ENCODE results near the gene COL23A1. TPM values are rescaled to one million over a fixed set of nuclear protein-coding genes. Genes with fewer than 3 reads are reported as not detected.

COL23A1 gene
- total and polyA plus RNA-seq, 2 of the 8 experiments (the other 6 are each of a cell fraction or from before 2014, with no cell fraction given) = 3.1 to 4.7 TPM

GRCh38 chr5:178291969-178292825 is 298.0 kb downstream of the COL23A1 start:
- no peak overlapping the region for H2BK12ac ChIP-seq (ENCODE audit: low read depth, low read length)

More at GRCh38 chr5:178291969-178292825, 298.0 kb downstream of the COL23A1 start:
- peaks cover 0 to 2% of the 10 kb centered on the region in 2 experiments for H4K20me1 ChIP-seq (replicated peaks in 1 of 2; ENCODE audit: control insufficient read depth in 1 of 2, insufficient read depth in 2 of 2, low read length in 2 of 2)
- no peaks in the 10 kb centered on the region for H3K79me2 ChIP-seq (ENCODE audit: control insufficient read depth in 1 of 2, insufficient read depth in 2 of 2, low read length in 2 of 2)
- ChIA-PET CTCF (ENCODE audit: partially characterized antibody) (interaction anchor here (0.6 to 2.2 kb wide), 7 partner anchors 8 to 172 kb away, joined by 3 to 8 read pairs (median 3); no protein-coding TSS in a partner anchor), POLR2A (ENCODE audit: partially characterized antibody) (interaction anchor here (1.3 kb wide), 1 partner anchor 8 kb away, joined by 4 read pairs; no protein-coding TSS in a partner anchor)
- no peak overlapping the region for H4K5ac ChIP-seq (ENCODE audit: insufficient read length, low read depth, low read length)
- no peak overlapping the region for H3K23ac ChIP-seq (ENCODE audit: insufficient read length)
- no peak overlapping the region for H2AFZ ChIP-seq (ENCODE audit: low read length)
- no peak overlapping the region for H2BK15ac ChIP-seq (ENCODE audit: low read length)
- H3K56ac ChIP-seq (replicated peaks; ENCODE audit: insufficient read length, low read depth, low read length) = no peak overlapping the region
- DNase-seq (ENCODE audit: low read depth in 1 of 2, low spot score in 2 of 2) (no peak), FAIRE-seq (no peak)
- H3K27me3 ChIP-seq (replicated peaks in 1 of 4; ENCODE audit: control insufficient read depth in 3 of 4, extremely low read depth in 1 of 4, insufficient read depth in 3 of 4, low read length in 3 of 4) = no peaks in the 10 kb centered on the region; a peak in 1 of 7 replicates
- H2BK20ac ChIP-seq (ENCODE audit: low read length) = no peak overlapping the region
- no peaks in the 10 kb centered on the region for H3K79me1 ChIP-seq (ENCODE audit: low read depth, low read length)
- peaks cover 0 to 4% (median 0%) of the 10 kb centered on the region in 4 experiments; a peak in 1 of 7 replicates for H3K4me1 ChIP-seq (replicated peaks in 1 of 4; ENCODE audit: control insufficient read depth in 3 of 4, insufficient read depth in 4 of 4, low read length in 3 of 4)
- H2BK5ac ChIP-seq (ENCODE audit: low read depth, low read length) = no peak overlapping the region
- no peaks in the 10 kb centered on the region for H3K36me3 ChIP-seq (ENCODE audit: control insufficient read depth in 2 of 4, insufficient read depth in 4 of 4, low read length in 3 of 4)
- H3K14ac ChIP-seq (ENCODE audit: insufficient read length) = no peak overlapping the region
- H3K9me3 ChIP-seq (ENCODE audit: insufficient read depth in 2 of 2, low read depth in 1 of 2, low read length in 1 of 2) = no peaks in the 10 kb centered on the region; a peak in 1 of 4 replicates
- no peak overlapping the region for H4K91ac ChIP-seq (replicated peaks; ENCODE audit: insufficient read length, low read length)
- H4K8ac ChIP-seq (ENCODE audit: extremely low read depth, insufficient read depth, low read length) = no peak overlapping the region
- H3K27ac ChIP-seq (ENCODE audit: low read depth, low read length) = no peak overlapping the region
- no peaks in the 10 kb centered on the region for H3K23me2 ChIP-seq (ENCODE audit: low read depth, low read length)
- no peak overlapping the region; a peak in 1 of 7 replicates for H3K9ac ChIP-seq (replicated peaks in 1 of 4; ENCODE audit: extremely low read depth in 1 of 4, low read depth in 3 of 4, low read length in 3 of 4)
- no peak overlapping the region for H3K4ac ChIP-seq (replicated peaks; ENCODE audit: insufficient read length, low read depth, low read length)
- H3K4me3 ChIP-seq (ENCODE audit: extremely low read depth in 1 of 4, insufficient read depth in 2 of 4, low read depth in 3 of 4, low read length in 4 of 4) = no peak overlapping the region
- H3K18ac ChIP-seq (ENCODE audit: extremely low read depth, low read length) = no peak overlapping the region
- no peak overlapping the region for H2AK5ac ChIP-seq (ENCODE audit: low read depth, low read length)
- 88% methylated on average over 15 of the region's 15 CpGs; no CpG with 5 or more reads in 1 of the 2 experiments for WGBS, 2 experiments (ENCODE audit: extremely low coverage in 1 of 2, insufficient coverage in 1 of 2, insufficient read length in 1 of 2, insufficient replicate concordance in 2 of 2, low coverage in 1 of 2, low lambda C conversion rate in 2 of 2, missing lambda C conversion rate in 1 of 2)
- H3K4me2 ChIP-seq (ENCODE audit: insufficient read depth in 1 of 2, low read depth in 2 of 2, low read length in 2 of 2) = no peak overlapping the region
- TF ChIP-seq EZH2 (IDR thresholded peaks at IDR 0.05; ENCODE audit: low read depth, low read length, severe bottlenecking) (no peak), POU5F1 (IDR thresholded peaks at IDR 0.05; ENCODE audit: low read depth, low read length) (no peak), SIRT6 (IDR thresholded peaks at IDR 0.05; ENCODE audit: low read length) (no peak)
- TF ChIP-seq, protein P1, sequence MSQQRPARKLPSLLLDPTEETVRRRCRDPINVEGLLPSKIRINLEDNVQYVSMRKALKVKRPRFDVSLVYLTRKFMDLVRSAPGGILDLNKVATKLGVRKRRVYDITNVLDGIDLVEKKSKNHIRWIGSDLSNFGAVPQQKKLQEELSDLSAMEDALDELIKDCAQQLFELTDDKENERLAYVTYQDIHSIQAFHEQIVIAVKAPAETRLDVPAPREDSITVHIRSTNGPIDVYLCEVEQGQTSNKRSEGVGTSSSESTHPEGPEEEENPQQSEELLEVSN (IDR thresholded peaks at IDR 0.05) = no peak
- H2BK120ac ChIP-seq (replicated peaks; ENCODE audit: low read depth, low read length) = no peak overlapping the region

All from H1 (cell line).